CD4-positive, alpha-beta T cell treated with Interleukin-21 for 1 hour (primary cell): ENCODE measurements around the gene NOS3.
"Not testable (repeated sequence)": the region's sequence is repeated elsewhere in the genome, so short reads cannot be mapped to it uniquely, and the experiment has no call there.

Source experiments
- DNase-seq: peaks from one replicate; pipeline ENCODE4 v3.0.0-alpha.2; 2020

Gene NOS3

DNA sequence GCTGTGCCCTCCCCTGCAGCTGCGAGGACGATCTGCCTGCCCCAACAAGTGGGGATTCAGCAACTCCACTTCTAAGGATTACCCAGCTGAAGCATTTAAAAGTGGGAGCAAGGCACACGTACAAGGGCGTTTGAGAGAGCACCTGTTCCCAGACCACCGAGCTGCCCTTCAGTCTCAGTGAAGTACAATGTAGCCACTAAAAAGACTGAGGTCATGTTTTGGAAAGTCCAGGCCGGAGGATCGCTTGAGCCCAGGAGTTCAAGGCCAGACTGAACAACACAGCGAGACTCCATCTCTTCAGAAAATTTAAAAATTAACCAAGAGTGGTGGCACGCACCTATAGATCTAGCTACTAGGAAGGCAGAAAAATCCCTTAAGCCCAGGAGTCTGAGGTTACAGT is 14.7 kb downstream of the NOS3 start:
- no peak for DNase-seq

DNA sequence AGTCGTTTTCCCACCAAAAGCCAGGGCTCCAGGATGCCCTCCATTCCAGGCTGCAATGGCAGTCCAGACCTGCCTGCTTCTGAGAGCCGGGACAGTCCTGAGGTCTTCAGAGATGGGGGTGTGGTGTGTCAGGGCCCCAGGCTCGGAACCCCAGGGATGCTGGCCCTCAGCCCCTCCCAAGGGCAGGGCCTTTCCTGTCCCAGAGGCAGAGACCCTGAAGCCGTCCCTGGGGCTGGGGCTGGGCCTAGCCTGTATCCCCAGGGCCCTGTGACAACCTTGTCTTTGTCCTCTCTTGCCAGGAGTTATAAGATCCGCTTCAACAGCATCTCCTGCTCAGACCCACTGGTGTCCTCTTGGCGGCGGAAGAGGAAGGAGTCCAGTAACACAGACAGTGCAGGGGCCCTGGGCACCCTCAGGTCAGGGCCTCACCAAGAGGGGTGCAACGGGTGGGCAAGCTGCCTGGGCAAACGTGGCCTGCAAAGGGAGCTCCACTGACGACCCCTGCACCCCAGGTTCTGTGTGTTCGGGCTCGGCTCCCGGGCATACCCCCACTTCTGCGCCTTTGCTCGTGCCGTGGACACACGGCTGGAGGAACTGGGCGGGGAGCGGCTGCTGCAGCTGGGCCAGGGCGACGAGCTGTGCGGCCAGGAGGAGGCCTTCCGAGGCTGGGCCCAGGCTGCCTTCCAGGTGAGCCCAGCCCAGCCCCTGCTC is 15.9 kb downstream of the NOS3 start:
- no peak for DNase-seq

DNA sequence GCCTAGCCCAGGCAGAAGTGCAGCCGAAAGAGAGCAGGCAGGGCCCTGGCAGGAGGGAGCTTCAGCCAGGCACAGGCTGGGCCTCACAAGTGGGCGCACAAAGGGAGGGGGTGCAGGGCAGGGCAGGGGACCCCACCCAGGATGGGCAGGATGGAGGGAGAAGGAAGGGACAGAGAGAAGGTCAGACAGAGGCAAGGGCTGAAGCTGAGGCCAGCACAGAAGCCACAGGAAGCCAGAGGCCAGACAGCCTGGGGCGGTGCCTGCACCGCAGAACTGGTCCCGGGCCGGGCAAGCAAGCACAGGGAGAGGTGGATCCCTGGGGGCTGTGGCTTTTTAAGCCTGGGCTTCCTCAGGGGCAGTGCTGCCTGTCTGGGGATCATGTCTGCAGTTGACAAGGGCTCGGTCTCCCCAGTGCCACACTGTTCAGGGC is 16.7 kb downstream of the NOS3 start:
- DNase-seq: no peak

DNA sequence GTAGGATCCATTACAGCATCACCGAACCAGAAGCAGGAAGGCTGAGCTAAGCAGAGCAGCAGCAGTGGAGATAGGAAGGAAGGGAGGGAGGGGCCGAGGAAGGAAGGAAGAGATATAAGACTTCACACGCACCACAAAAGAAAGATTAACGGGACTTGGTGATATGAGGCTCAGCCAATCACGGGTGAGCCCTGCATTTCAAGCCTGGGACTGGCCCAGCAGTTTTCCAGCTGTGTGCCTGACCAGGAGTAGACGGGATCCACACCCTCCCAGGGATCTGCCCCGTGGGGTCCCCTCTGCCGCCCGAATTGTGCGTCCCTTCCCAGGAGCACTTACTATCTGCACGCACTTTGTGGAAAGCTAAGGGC is 17.3 kb downstream of the NOS3 start:
- DNase-seq: peak; percentile 66

DNA sequence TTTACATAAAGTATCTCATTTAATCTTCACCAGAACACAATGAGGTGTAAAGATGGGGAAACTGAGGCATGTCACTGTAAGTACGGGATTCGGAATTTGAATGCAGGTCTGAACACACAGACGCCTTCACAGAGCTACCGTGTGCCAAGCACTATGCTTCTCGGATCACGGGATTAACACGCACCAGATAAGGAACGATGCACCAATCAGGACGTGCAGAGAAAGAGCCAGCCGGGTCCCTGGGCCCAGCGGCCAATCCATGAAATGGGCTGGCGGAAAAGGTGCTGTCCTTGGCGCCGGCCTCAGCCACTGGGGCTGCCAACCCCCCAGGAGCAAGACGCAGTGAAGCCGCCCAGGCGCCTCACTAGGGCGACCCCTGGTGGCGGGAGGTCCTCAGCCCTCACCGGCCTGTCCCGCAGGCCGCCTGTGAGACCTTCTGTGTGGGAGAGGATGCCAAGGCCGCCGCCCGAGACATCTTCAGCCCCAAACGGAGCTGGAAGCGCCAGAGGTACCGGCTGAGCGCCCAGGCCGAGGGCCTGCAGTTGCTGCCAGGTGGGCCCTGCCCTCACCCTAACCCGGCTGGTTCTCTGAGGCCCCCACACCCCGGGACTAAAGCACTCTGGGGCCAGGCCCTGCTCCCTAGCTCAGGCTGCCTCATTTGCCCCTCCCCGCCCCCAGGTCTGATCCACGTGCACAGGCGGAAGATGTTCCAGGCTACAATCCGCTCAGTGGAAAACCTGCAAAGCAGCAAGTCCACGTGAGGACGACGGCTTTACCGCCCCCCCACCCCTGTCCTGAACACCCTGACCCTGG is 17.9 kb downstream of the NOS3 start:
- peak; percentile 88 for DNase-seq

DNA sequence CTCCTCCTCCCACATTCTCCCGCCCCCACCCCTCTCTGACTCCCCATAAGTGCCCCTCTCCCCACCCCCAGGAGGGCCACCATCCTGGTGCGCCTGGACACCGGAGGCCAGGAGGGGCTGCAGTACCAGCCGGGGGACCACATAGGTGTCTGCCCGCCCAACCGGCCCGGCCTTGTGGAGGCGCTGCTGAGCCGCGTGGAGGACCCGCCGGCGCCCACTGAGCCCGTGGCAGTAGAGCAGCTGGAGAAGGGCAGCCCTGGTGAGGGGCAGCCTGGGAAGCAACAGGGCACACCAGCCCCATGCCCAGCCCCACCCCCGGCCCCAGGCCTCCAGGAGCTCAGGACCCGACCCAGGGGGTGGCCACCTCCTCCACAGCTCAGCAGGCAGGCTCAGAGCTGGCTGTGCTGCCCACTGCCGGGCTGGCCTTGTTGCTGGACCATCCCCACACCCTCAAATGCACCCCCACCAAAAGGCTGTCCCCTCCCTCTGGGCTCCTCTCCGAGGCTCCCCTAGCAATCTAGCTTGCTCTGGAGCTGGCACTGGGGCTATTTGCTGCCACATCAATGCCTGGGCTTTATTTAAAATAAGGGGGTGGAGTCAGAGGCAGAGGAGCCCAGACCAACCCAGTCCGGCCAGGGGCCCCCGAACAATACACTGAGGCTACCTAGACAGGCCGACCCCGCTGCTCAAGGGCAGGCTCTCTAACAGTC is 18.7 kb downstream of the NOS3 start:
- no peak for DNase-seq

DNA sequence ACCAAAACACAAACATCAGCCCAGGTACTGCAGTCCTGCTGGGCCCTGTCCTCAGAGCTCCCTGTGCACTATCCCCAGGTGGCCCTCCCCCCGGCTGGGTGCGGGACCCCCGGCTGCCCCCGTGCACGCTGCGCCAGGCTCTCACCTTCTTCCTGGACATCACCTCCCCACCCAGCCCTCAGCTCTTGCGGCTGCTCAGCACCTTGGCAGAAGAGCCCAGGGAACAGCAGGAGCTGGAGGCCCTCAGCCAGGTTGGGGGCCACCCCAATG is 19.2 kb downstream of the NOS3 start:
- no peak for DNase-seq

DNA sequence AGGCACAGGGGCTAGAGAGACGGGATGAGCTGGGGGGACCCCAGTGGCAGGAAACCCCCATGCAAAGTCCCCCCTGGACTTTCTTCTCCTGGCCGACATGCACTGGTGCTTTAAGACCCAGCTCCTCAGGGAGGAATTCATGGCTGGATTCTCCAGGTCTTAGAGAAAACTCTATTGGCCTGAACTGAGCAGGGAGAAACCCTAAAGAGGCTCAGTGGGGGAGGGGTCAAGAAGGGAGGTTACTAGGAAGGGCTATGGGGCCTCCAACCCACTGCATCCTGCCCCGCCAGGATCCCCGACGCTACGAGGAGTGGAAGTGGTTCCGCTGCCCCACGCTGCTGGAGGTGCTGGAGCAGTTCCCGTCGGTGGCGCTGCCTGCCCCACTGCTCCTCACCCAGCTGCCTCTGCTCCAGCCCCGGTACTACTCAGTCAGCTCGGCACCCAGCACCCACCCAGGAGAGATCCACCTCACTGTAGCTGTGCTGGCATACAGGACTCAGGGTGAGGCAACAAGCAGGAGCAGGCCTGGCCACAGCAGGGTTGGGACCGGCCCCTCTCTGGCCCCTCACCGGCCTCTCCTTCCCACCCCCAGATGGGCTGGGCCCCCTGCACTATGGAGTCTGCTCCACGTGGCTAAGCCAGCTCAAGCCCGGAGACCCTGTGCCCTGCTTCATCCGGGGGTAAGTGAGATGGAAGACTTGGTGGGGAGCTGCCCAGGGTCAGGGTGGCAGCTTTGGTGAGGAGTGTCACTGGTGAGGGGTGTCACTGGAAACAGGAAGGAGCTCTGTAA is 19.7 kb downstream of the NOS3 start:
- DNase-seq: peak; percentile 57

DNA sequence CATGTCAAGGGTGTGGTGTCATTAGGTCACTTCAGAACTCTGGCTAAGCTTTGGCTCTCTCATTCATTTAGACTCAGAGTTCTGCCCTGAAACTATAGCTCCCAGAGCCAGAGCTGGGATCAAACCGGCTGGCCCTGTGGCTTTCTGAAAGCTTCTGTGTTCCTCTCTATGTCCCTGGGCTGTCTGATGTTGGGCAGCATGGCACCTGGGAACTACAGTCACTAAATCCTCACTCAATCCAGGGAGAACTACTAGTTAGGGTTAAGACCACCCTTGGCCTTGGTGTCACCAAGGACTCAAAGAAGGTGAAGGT is 20.2 kb downstream of the NOS3 start:
- peak; percentile 51 for DNase-seq

DNA sequence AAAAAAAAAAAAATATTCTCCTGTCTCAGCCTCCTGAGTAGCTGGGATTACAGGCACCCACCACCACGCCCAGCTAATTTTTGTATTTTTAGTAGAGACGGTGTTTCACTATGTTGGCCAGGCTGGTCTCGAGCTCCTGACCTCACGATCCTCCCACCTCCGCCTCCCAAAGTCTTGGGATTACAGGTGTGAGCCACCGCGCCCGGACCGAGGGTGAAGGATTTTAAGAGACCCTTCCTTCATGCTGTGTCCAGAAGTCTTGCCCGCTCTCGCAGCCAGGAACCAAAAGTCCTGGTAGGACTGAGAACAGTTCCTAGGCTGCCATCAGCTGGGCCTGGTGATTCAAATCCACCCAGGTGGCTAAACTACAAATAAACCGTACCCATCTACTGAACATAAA is 20.8 kb downstream of the NOS3 start:
- DNase-seq: not testable (repeated sequence)

DNA sequence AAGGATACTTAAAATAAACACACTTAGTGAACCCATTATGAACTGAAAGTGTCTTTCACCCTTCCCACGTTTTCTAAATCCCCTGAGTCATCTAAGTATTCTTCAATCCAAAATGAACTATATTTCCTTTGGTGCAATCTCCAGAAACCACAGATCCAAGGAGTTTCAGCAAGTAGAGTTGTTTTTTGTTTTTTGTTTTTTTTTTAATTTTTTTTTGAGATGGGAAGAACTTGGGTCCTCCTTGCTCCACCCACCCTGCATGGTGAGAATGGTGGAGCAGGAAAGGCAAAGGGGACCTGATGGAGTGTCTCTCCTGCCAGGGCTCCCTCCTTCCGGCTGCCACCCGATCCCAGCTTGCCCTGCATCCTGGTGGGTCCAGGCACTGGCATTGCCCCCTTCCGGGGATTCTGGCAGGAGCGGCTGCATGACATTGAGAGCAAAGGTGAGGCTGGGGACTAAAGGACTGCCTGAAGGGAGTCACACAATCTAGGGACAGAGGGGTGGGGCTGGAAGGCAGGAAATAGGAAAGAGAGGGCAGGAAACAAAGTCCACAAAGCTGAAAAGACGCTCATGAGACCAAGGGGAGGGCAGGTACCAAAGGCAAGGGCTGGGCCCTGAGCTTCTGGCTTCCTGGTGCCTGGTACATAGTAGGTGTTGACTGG is 21.3 kb downstream of the NOS3 start:
- no peak for DNase-seq

DNA sequence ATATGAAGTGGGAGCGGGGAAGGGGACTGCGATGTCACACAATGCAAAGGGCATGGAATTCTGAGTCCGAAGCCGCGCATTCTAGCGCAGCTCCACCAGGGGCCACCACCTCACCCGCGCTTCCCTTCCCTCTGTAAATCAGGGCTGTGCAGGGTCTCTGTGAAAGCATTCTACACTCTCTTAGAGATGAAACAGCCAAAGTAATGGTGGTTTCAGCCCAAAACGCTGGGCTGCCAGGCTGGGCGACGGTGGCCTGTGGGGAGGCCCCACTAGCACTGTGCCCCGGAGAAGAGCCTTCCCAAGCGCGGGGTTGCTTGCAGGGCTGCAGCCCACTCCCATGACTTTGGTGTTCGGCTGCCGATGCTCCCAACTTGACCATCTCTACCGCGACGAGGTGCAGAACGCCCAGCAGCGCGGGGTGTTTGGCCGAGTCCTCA is 22.1 kb downstream of the NOS3 start:
- no peak for DNase-seq

DNA sequence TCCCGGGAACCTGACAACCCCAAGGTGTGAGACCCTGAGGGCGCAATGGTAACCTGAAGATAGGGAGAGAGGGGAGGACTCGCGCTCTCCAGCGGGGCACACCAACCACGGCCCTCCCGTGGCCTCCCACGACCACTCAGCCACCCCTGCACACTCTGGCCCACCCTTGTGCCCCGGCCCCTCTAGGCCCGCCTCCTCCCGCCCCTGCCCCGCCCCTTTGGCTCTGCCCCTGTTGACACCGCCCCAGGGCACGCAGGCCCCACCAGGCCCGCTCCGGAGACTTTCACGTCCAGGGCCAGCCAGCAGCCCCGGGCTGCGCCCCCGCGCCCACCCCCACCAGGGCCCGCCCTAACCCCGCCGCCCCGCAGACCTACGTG is 22.5 kb downstream of the NOS3 start:
- DNase-seq: no peak

DNA sequence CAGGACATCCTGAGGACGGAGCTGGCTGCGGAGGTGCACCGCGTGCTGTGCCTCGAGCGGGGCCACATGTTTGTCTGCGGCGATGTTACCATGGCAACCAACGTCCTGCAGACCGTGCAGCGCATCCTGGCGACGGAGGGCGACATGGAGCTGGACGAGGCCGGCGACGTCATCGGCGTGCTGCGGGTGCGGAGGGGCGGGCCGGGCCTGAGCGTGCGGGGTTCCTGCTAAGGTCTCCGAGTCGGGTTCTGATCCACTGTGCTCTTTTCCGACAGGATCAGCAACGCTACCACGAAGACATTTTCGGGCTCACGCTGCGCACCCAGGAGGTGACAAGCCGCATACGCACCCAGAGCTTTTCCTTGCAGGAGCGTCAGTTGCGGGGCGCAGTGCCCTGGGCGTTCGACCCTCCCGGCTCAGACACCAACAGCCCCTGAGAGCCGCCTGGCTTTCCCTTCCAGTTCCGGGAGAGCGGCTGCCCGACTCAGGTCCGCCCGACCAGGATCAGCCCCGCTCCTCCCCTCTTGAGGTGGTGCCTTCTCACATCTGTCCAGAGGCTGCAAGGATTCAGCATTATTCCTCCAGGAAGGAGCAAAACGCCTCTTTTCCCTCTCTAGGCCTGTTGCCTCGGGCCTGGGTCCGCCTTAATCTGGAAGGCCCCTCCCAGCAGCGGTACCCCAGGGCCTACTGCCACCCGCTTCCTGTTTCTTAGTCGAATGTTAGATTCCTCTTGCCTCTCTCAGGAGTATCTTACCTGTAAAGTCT is 23.1 kb downstream of the NOS3 start:
- peak; percentile 96 for DNase-seq

DNA sequence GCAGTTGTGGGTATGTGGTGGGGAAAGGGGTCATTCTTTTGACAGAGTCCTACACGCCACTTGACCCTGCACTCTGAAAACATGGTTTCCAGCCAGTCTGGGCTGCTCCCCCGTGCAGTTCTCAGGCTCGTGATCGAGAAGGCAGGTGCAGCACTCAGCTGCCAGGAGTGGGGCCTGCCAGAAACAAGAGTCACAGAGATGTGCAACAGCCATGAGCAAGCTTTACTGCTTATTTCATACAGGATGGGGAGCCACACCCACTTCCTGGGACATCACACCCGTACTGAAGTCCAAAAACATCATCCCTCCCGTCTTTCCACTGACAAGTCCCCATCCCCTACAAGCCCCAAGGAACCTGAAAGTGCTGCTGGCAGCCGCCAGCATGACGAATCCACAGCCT is 24.1 kb downstream of the NOS3 start:
- peak; percentile 42 for DNase-seq

DNA sequence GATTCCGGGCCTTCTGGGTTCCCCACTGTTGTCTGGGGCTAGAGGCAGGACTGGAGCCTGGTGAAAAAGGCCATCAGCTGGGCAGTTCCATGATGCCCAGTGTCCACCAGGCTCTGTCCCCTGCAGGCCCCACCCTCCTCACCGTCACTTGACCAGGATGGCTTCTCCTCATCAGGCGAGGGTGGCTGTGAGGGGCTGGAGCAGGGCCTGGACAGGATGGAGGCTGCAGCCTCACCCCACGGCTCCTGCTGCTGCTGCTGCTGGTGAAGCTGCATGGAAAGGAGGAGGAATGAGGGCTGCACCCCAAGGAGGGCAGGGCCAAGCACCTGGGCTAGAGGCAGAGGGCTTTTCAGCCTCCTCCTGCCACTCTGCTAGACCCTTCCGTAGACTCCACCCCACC is 25.1 kb downstream of the NOS3 start:
- no peak for DNase-seq

DNA sequence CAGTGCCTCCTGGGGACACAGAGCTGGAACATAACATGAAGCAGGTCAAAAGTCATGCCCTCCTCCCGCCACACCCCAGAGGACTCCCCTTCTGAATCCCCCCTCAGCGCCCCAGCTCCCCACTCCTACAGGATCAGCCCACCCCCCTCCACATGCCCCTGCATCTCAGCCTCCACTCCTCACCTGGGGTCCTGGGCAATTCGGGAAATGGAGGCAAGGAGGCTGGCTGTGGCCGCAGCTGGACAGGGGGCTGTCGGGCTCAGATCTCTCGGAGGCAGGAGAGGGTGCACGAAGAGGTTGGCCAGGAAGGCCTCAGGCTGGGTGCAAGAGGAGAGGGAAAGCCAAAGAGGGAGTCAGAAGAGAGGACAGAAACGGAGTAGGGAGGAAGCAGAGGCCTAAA is 25.7 kb downstream of the NOS3 start:
- DNase-seq: no peak

DNA sequence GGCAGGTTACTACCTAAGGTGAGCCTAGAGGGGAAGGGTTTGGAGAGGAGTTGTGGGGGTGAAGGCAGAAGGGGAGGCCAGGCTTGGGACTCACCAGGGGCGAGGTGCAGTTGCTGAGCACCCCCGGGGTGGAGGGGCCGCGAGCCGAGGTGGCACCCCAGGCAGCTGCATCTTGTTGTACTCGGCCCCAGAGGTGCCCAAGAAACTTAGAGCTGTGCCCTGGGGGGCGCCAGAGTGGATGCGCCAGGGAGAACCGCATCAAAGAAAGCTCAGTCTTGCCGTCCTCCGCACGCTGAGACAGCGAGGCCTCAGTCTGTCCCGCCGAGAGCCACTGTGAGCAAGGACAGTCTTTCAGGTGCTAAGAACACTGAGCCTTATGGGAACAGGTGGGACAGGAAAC is 26.1 kb downstream of the NOS3 start:
- no peak for DNase-seq

DNA sequence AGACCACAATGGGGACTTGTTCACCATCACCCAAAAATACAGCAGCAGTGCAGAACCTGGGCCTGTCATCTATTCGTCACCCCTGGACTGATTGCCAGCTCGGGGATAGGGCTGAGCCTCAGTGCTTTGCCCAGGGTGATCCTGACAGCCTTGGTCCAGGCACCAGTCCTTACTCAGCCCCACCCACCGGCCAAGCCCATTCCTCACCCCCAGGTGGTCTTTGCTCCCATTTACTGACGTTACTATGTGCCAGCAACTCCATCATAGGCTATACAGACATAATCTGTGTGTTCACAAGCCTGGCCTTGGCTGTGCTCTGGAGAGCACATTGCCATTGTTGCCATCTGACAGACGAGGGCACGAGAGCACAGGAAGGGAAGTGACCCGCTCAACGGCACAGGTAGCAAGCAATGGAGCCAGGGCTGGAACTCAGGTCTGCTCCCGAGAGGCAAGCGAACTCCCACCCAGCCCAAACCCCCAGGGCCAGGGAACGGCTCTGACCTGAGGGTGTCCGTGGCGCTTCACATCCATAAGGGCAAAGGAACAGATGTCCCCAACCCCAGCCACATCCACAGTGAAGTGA is 26.6 kb downstream of the NOS3 start:
- DNase-seq: no peak

DNA sequence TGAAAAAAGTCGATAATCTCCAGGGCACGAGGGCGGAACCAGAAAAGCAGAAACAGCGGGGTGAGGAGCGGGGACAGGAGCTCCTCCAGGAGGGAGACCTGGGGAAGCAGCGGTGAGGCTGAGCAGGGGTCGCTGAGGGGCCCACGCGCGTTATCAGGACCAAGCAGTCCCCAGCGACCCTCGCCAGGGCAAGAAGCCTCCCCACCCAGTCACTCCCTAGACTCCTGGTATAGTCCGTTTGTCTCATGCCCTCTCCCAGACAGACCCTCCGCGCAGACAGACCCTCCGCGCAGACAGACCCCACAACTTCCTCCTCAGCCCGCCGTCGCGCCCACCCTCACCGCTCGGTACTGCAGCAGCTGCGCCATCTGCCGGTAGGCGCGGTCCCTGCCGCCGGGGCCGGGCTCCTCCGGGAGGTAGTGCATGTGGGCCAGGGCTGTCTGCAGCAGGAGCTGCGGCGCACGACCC is 27.2 kb downstream of the NOS3 start:
- DNase-seq: peak; percentile 83

DNA sequence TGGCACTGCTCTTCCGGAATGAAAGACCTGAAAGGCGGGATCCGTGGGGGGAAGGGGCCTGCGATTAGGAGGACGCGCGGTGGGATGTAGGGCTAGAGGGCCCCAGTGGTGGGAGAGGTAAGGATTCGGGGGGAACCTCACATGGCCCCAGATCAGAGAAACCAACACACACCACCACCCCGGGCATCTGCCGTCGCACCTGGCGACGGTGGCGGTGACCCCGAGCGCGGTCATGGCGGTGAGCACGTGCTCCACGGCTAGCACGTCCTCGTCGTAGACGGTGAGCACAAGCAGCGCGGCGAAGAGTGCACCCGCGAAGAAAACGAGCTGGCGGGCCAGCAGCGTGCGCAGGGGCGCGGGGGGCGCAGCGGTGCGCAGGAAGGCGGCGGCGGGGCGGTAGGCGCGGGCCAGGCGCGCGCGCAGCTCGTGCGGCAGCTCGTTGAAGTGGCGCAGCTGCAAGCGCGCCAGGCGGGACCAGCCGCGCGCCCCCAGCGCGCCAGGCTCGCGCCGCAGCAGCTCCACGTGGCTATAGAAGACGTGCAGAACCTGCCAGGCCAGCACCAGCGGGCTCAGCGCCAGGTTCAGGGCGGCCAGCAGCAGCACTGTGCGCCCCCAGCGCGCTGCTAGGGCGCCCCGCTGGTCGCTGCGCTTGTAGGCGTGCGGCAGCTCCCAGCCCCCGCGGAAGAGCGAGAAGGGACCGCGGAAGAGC is 27.8 kb downstream of the NOS3 start:
- DNase-seq: peak; percentile 44
